Tibial nerve (tissue), 4 donors: ENCODE results near the gene ZNF579.

Source experiments
- EP300 ChIP-seq, 2 donors: sonication (generic); formaldehyde crosslinking; IDR thresholded peaks; one replicate each; pipeline ENCODE4 v1.6.1; 2017; ENCODE audit warnings: antibody characterized with exemption in 2 of 2, mild to moderate bottlenecking in 1 of 2
- POLR2A ChIP-seq, 2 donors: fragments of 450-650 bp; IDR thresholded peaks; one replicate each; pipeline ENCODE4 v1.6.1; 2017; ENCODE audit warnings: antibody characterized with exemption in 2 of 2, mild to moderate bottlenecking in 2 of 2, moderate library complexity in 2 of 2
- TF ChIP-seq, protein P1 (sequence below), 5 experiments: fragments of 200-600 bp in 3 of 5; fragments of 450-650 bp in 2 of 5; sonication (generic) in 3 of 5; IDR thresholded peaks; one replicate each; pipeline ENCODE4 v1.5.1; 2016 to 2019; ENCODE audit warnings: antibody characterized with exemption in 5 of 5, mild to moderate bottlenecking in 3 of 5, moderate library complexity in 2 of 5

DNA sequence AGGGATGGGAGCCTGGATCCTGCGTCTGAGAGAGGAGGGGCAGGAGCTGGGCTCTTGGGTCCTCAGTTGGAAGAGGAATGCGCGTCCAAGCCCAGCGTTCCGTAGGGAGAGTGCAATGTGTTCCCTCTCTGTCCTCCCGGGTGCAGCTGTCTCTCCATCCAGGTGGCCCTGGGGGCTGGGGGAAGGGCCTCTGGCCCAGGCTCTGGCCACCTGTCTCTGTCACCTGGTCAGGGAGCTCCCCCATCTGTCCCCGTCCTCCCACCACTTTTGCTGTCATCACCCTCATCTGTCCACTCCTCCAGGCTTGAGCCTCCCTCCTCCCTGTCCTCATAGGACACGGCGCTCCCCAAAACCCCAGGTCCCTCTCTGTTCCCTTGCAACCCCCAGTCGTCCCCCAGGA is 40.0 kb downstream of the ZNF579 start:
- TF ChIP-seq, protein P1, sequence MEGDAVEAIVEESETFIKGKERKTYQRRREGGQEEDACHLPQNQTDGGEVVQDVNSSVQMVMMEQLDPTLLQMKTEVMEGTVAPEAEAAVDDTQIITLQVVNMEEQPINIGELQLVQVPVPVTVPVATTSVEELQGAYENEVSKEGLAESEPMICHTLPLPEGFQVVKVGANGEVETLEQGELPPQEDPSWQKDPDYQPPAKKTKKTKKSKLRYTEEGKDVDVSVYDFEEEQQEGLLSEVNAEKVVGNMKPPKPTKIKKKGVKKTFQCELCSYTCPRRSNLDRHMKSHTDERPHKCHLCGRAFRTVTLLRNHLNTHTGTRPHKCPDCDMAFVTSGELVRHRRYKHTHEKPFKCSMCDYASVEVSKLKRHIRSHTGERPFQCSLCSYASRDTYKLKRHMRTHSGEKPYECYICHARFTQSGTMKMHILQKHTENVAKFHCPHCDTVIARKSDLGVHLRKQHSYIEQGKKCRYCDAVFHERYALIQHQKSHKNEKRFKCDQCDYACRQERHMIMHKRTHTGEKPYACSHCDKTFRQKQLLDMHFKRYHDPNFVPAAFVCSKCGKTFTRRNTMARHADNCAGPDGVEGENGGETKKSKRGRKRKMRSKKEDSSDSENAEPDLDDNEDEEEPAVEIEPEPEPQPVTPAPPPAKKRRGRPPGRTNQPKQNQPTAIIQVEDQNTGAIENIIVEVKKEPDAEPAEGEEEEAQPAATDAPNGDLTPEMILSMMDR (IDR thresholded peaks at IDR 0.05) = no peak
- TF ChIP-seq POLR2A (IDR thresholded peaks at IDR 0.05) (no peak), EP300 (IDR thresholded peaks at IDR 0.05) (no peak)
